Astrocyte (in vitro differentiated cells and primary cell): Measurements from ENCODE around the gene PLEKHG4B.
"Not testable (repeated sequence)": the region's sequence is repeated elsewhere in the genome, so short reads cannot be mapped to it uniquely, and the experiment has no call there.

ENCODE experiments used
- CTCF ChIP-seq: IDR thresholded peaks from 2 replicates; pipeline ENCODE4 v1.5.1; 2011; ENCODE audit warnings: low read depth, mild to moderate bottlenecking, inconsistent platforms, low read length, moderate library complexity; ENCODE audit not compliant: insufficient read depth
- EZH2 ChIP-seq: IDR thresholded peaks from 2 replicates; pipeline ENCODE4 v1.6.1; 2012; ENCODE audit warnings: mild to moderate bottlenecking, low read length, inconsistent platforms; ENCODE audit not compliant: insufficient read depth

- TF ChIP-seq CTCF, EZH2: not testable (repeated sequence)
Observed at GRCh38 chr5:73181-73447, 18.9 kb upstream of the PLEKHG4B start.
